ENCODE data around the gene MAML2.

- TF ChIP-seq CTCF (IDR thresholded peaks at IDR 0.05) (no peak), POLR2A (IDR thresholded peaks at IDR 0.05) (no peak)
Measured at GRCh38 chr11:96207459-96208449, 135.2 kb downstream of the MAML2 start.
